IMR-90 (cell line): ENCODE results near the gene SCGB3A2. TPM values are rescaled to one million over a fixed set of nuclear protein-coding genes. Genes with fewer than 3 reads are reported as not detected.

Experiments
- ATAC-seq: fragments of 200-7000 bp; cut with Tn5 transposase; 2 replicates; pipeline ENCODE4 v1.9.1; 2020; ENCODE audit warnings: low read depth, mild to moderate bottlenecking, moderate library complexity
- BruUV-seq: library from RNA; stranded (reverse); fragments of 400-500 nt; replicated peaks from 2 replicates; lab custom pipeline; 2021; lab: Mats Ljungman, UMichigan
- CTCF ChIA-PET: fragments of 300-600 bp; formaldehyde crosslinking; extraction: SDS; loops from one replicate; lab custom pipeline; 2021; ENCODE audit warnings: antibody characterized with exemption; lab: Yijun Ruan, JAX
- POLR2A ChIA-PET: fragments of 300-600 bp; sonication (Branson Sonifier 250); formaldehyde crosslinking; loops from one replicate; lab custom pipeline; 2022; ENCODE audit warnings: antibody characterized with exemption; ENCODE audit not compliant: unreplicated experiment; lab: Charles Lee
- DNase-seq: peaks from one replicate; pipeline ENCODE4 v3.0.0; 2013
- H2AFZ ChIP-seq: replicated peaks from 2 replicates; pipeline ENCODE3; 2013; ENCODE audit warnings: low read length, mild to moderate bottlenecking; ENCODE audit not compliant: poor library complexity
- H2AK5ac ChIP-seq: 2 replicates; pipeline ENCODE4 v1.6.1; 2013; ENCODE audit warnings: low read depth, low read length, inconsistent platforms
- H2AK9ac ChIP-seq: replicated peaks from 2 replicates; pipeline ENCODE3; 2013; ENCODE audit warnings: mild to moderate bottlenecking, low read depth, low read length, moderate library complexity; ENCODE audit not compliant: poor library complexity
- H2BK120ac ChIP-seq: 2 replicates; pipeline ENCODE4 v1.6.1; 2013; ENCODE audit warnings: low read depth, low read length, inconsistent platforms
- H2BK15ac ChIP-seq: 3 replicates; pipeline ENCODE4 v1.6.1; 2013; ENCODE audit warnings: low read depth, low read length, inconsistent platforms
- H2BK20ac ChIP-seq: 2 replicates; pipeline ENCODE4 v1.6.1; 2013; ENCODE audit warnings: low read depth, mild to moderate bottlenecking, inconsistent platforms, low read length, moderate library complexity
- H2BK5ac ChIP-seq: 2 replicates; pipeline ENCODE4 v1.6.1; 2013; ENCODE audit warnings: mild to moderate bottlenecking, low read depth, low read length, inconsistent platforms; ENCODE audit not compliant: poor library complexity, severe bottlenecking
- H3K14ac ChIP-seq: replicated peaks from 2 replicates; pipeline ENCODE4 v1.6.1; 2013; ENCODE audit warnings: low read depth, low read length, inconsistent platforms
- H3K18ac ChIP-seq: 2 replicates; pipeline ENCODE4 v1.6.1; 2013; ENCODE audit warnings: low read depth, low read length, control low read depth
- H3K23ac ChIP-seq: 2 replicates; pipeline ENCODE4 v1.6.1; 2013; ENCODE audit warnings: low read depth, low read length, inconsistent platforms
- H3K27ac ChIP-seq: 2 replicates; pipeline ENCODE4 v1.5.1; 2013; ENCODE audit warnings: mild to moderate bottlenecking, control low read depth, low read length; ENCODE audit not compliant: insufficient read depth
- H3K27me3 ChIP-seq: 2 replicates; pipeline ENCODE4 v1.6.1; 2013; ENCODE audit warnings: low read length; ENCODE audit not compliant: control insufficient read depth, insufficient read depth
- H3K36me3 ChIP-seq: 2 replicates; pipeline ENCODE4 v1.6.1; 2013; ENCODE audit warnings: low read length, mixed read lengths; ENCODE audit not compliant: control insufficient read depth, insufficient read depth
- H3K4ac ChIP-seq: 2 replicates; pipeline ENCODE4 v1.6.1; 2013; ENCODE audit warnings: low read depth, low read length, inconsistent platforms
- H3K4me1 ChIP-seq: 2 replicates; pipeline ENCODE4 v1.6.1; 2013; ENCODE audit warnings: low read length, mixed read lengths; ENCODE audit not compliant: control insufficient read depth, insufficient read depth
- H3K4me2 ChIP-seq: 2 replicates; pipeline ENCODE4 v1.6.1; 2013; ENCODE audit warnings: low read depth, mild to moderate bottlenecking, control low read depth, low read length, moderate library complexity
- H3K4me3 ChIP-seq: 2 replicates; pipeline ENCODE4 v1.5.1; 2013; ENCODE audit warnings: low read depth, mild to moderate bottlenecking, control low read depth, low read length, moderate library complexity; ENCODE audit not compliant: insufficient read depth
- H3K56ac ChIP-seq: 2 replicates; pipeline ENCODE4 v1.6.1; 2013; ENCODE audit warnings: low read length, inconsistent platforms; ENCODE audit not compliant: insufficient read depth; ENCODE audit errors: extremely low read depth
- H3K79me1 ChIP-seq, 2 experiments: 2 replicates each; pipeline ENCODE4 v1.6.1; 2013; ENCODE audit warnings: low read length in 2 of 2, inconsistent platforms in 1 of 2, low read depth in 1 of 2
- H3K9ac ChIP-seq: 2 replicates; pipeline ENCODE4 v1.6.1; 2013; ENCODE audit warnings: low read depth, low read length, control low read depth
- H3K9me1 ChIP-seq: 2 replicates; pipeline ENCODE4 v1.6.1; 2013; ENCODE audit warnings: low read length, inconsistent platforms; ENCODE audit not compliant: insufficient read depth
- H3K9me3 ChIP-seq: 2 replicates; pipeline ENCODE4 v1.6.1; 2013; ENCODE audit warnings: low read length; ENCODE audit not compliant: control insufficient read depth, insufficient read depth
- H4K20me1 ChIP-seq: 2 replicates; pipeline ENCODE4 v1.6.1; 2013; ENCODE audit warnings: low read length, inconsistent platforms; ENCODE audit not compliant: insufficient read depth
- H4K5ac ChIP-seq: 2 replicates; pipeline ENCODE4 v1.6.1; 2013; ENCODE audit warnings: mild to moderate bottlenecking, low read depth, low read length, control low read depth
- H4K8ac ChIP-seq, 2 experiments: 2 replicates each; pipeline ENCODE4 v1.6.1; 2013; ENCODE audit warnings: low read depth in 2 of 2, low read length in 2 of 2, control low read depth in 1 of 2, inconsistent platforms in 1 of 2
- H4K91ac ChIP-seq: 2 replicates; pipeline ENCODE4 v1.6.1; 2013; ENCODE audit warnings: low read depth, low read length, inconsistent platforms; ENCODE audit not compliant: insufficient read depth
- ELK1 ChIP-seq: fragments of 150-350 bp; IDR thresholded peaks from 2 replicates; pipeline ENCODE4 v1.6.1; 2016; ENCODE audit warnings: low read depth, mild to moderate bottlenecking, low read length, moderate library complexity, borderline replicate concordance
- WGBS, 2 experiments: methylation state at CpG; one replicate each; pipeline versions ENCODE4 v1.1.5 to v1.1.7; 2013; ENCODE audit warnings: missing lambda C conversion rate in 2 of 2; ENCODE audit not compliant: insufficient read length in 1 of 2; ENCODE audit errors: extremely low coverage in 2 of 2; 5-methylcytosine and 5-hydroxymethylcytosine counted together
- dilution Hi-C: fragments of 300-500 bp; cut with HindIII; formaldehyde crosslinking; loops from one replicate; pipeline ENCODE4 v1.14.3; 2018; ENCODE audit warnings: low sequenced_read_pairs; ENCODE audit not compliant: unreplicated experiment
- in situ Hi-C: fragments of 300-500 bp; cut with MboI; formaldehyde crosslinking; loops from 3 replicates; pipeline ENCODE4 v1.14.3; 2019; ENCODE audit warnings: low sequenced_read_pairs, inconsistent platforms, mixed read lengths
- intact Hi-C: fragments of 100-400 bp; cut with micrococcal nuclease; formaldehyde crosslinking; loops from 2 replicates; pipeline ENCODE4 v1.10.0; 2022
- polyA plus RNA-seq, 3 experiments: library from polyadenylated mRNA; depleted of rRNA; stranded (reverse); fragments of >200 nt; gene quantifications; 2 replicates each; pipeline ENCODE4 v1.2.3, GENCODE V29; 2012; ENCODE audit warnings: low replicate concordance in 1 of 3
- total RNA-seq: library from RNA; depleted of rRNA; stranded (reverse); fragments of >200 nt; gene quantifications from 2 replicates; pipeline ENCODE4 v1.2.3, GENCODE V29; 2012; rRNA removed

SCGB3A2 gene
- total and polyA plus RNA-seq, 2 of the 4 experiments (the other 2 are of a cell fraction): not detected

GRCh38 chr5:147930769-147931168 lies 52.3 kb downstream of the SCGB3A2 start:
- H2AFZ ChIP-seq: no peak overlapping the region
- DNase-seq: no peak
- no peak overlapping the region for H3K9ac ChIP-seq
- no peak overlapping the region for H2AK9ac ChIP-seq
- no peak overlapping the region for H3K27ac ChIP-seq
- no peak overlapping the region for H3K4me2 ChIP-seq
- H3K18ac ChIP-seq: no peak overlapping the region
- no peaks in the 10 kb centered on the region for H3K36me3 ChIP-seq
- H2BK120ac ChIP-seq: no peak overlapping the region
- H4K20me1 ChIP-seq: no peaks in the 10 kb centered on the region
- H4K8ac ChIP-seq: no peak overlapping the region
- H2AK5ac ChIP-seq: no peak overlapping the region
- H2BK15ac ChIP-seq: no peak overlapping the region
- no TSS peak for BruUV-seq
- dilution Hi-C loops: no loop called here
- H4K5ac ChIP-seq: no peak overlapping the region
- H3K4me1 ChIP-seq: no peaks in the 10 kb centered on the region
- H3K56ac ChIP-seq: no peak overlapping the region
- H3K9me3 ChIP-seq: no peaks in the 10 kb centered on the region
- no peak overlapping the region for H3K4ac ChIP-seq
- no peak overlapping the region for H3K14ac ChIP-seq
- H2BK20ac ChIP-seq: no peak overlapping the region
- no peak for ATAC-seq
- no peaks in the 10 kb centered on the region for H3K27me3 ChIP-seq
- no peak overlapping the region for H3K4me3 ChIP-seq
- TF ChIP-seq ELK1: no peak
- in situ Hi-C loops: no loop called here
- H3K9me1 ChIP-seq: no peaks in the 10 kb centered on the region
- CTCF ChIA-PET: no interaction called here
- H3K79me1 ChIP-seq: no peaks in the 10 kb centered on the region
- intact Hi-C loops: no loop called here
- WGBS, 2 experiments: 100% methylated on average over 1 of the region's 2 CpGs; no CpG with 5 or more reads in 1 of the 2 experiments
- no peak overlapping the region for H2BK5ac ChIP-seq
- POLR2A ChIA-PET: no interaction called here
- H4K91ac ChIP-seq: no peak overlapping the region
- no peak overlapping the region for H3K23ac ChIP-seq

Other genes with a start within 250 kb of the SCGB3A2 start
- gene JAKMIP2, start 96.0 kb upstream of the SCGB3A2 start, total RNA-seq: under 0.01 TPM in 1 of 2 replicates, not detected in the other
- gene JAKMIP2, start 96.0 kb upstream of the SCGB3A2 start, polyA plus RNA-seq (2012; rRNA removed): not detected in 2 replicates
- gene SPINK1, start 47.0 kb upstream of the SCGB3A2 start, total RNA-seq: not detected in 2 replicates
- gene SPINK1, start 47.0 kb upstream of the SCGB3A2 start, polyA plus RNA-seq (2012; rRNA removed): not detected in 2 replicates
- gene C5orf46, start 27.8 kb downstream of the SCGB3A2 start, total RNA-seq: not detected in 2 replicates
- 0.98 and 1.3 TPM in 2 replicates for gene C5orf46, start 27.8 kb downstream of the SCGB3A2 start, polyA plus RNA-seq (2012; rRNA removed)
- not detected in 2 replicates for gene SPINK5, start 185.3 kb downstream of the SCGB3A2 start, total RNA-seq
- gene SPINK5, start 185.3 kb downstream of the SCGB3A2 start, polyA plus RNA-seq (2012; rRNA removed): not detected in 2 replicates